ENCODE measurements around the gene SFMBT2.

GRCh38 chr10:7296076-7296475 is 114.8 kb downstream of the SFMBT2 start:
- TF ChIP-seq ZNF384 (IDR thresholded peaks at IDR 0.05) (no peak), PKNOX1 (IDR thresholded peaks at IDR 0.05) (no peak), BHLHE40 (IDR thresholded peaks at IDR 0.05; ENCODE audit: borderline replicate concordance) (no peak), TARDBP (IDR thresholded peaks at IDR 0.05) (no peak), FOXA1 (IDR thresholded peaks at IDR 0.05) (no peak), SP1 (IDR thresholded peaks at IDR 0.05) (no peak), LEF1 (IDR thresholded peaks at IDR 0.05; ENCODE audit: borderline replicate concordance) (no peak), SUZ12 (IDR thresholded peaks at IDR 0.05) (no peak), CTBP1 (IDR thresholded peaks at IDR 0.05; ENCODE audit: borderline replicate concordance) (no peak), L3MBTL2 (conservative IDR thresholded peaks at IDR 0.05) (no peak), ARNT (IDR thresholded peaks at IDR 0.05) (no peak), NFRKB (IDR thresholded peaks at IDR 0.05) (no peak), HDGF (IDR thresholded peaks at IDR 0.05; ENCODE audit: borderline replicate concordance) (no peak), FOXM1 (IDR thresholded peaks at IDR 0.05; ENCODE audit: borderline replicate concordance) (no peak)

Measured in HEK293T (cell line).